ENCODE data around the gene CORIN.

The CORIN gene

GRCh38 chr4:47672696-47673095 lies 165.2 kb downstream of the CORIN start:
- no peak for FAIRE-seq

GRCh38 chr4:47669946-47670345 lies 167.9 kb downstream of the CORIN start:
- FAIRE-seq, result no peak

- FAIRE-seq, result peak; percentile 50
Observed at GRCh38 chr4:47668810-47669408, 169.0 kb downstream of the CORIN start.

GRCh38 chr4:47668256-47668655 lies 169.6 kb downstream of the CORIN start:
- FAIRE-seq, result no peak

GRCh38 chr4:47667552-47667951 lies 170.3 kb downstream of the CORIN start:
- FAIRE-seq, result no peak

GRCh38 chr4:47664051-47664826 lies 173.6 kb downstream of the CORIN start:
- FAIRE-seq, result no peak

GRCh38 chr4:47662975-47663374 lies 174.9 kb downstream of the CORIN start:
- no peak for FAIRE-seq

GRCh38 chr4:47661741-47662140 lies 176.1 kb downstream of the CORIN start:
- no peak for FAIRE-seq

- no peak for FAIRE-seq
Observed at GRCh38 chr4:47659342-47659741, 178.5 kb downstream of the CORIN start.

- no peak for FAIRE-seq
Observed at GRCh38 chr4:47654972-47655693, 182.7 kb downstream of the CORIN start.

- no peak for FAIRE-seq
Observed at GRCh38 chr4:47652092-47652491, 185.8 kb downstream of the CORIN start.

GRCh38 chr4:47651231-47651630 lies 186.6 kb downstream of the CORIN start:
- no peak for FAIRE-seq

GRCh38 chr4:47650584-47651130 lies 187.2 kb downstream of the CORIN start:
- no peak for FAIRE-seq

GRCh38 chr4:47647544-47647943 lies 190.3 kb downstream of the CORIN start:
- FAIRE-seq, result no peak

GRCh38 chr4:47647029-47647428 lies 190.8 kb downstream of the CORIN start:
- no peak for FAIRE-seq

- FAIRE-seq, result no peak
Observed at GRCh38 chr4:47646372-47646771, 191.5 kb downstream of the CORIN start.

- no peak for FAIRE-seq
Observed at GRCh38 chr4:47643845-47644244, 194.0 kb downstream of the CORIN start.

- FAIRE-seq, result peak; percentile 46
Observed at GRCh38 chr4:47642985-47643760, 194.7 kb downstream of the CORIN start.

GRCh38 chr4:47642191-47642830 lies 195.6 kb downstream of the CORIN start:
- FAIRE-seq, result no peak

- no peak for FAIRE-seq
Observed at GRCh38 chr4:47641755-47642154, 196.1 kb downstream of the CORIN start.

GRCh38 chr4:47640911-47641310 lies 197.0 kb downstream of the CORIN start:
- no peak for FAIRE-seq

GRCh38 chr4:47639531-47639930 lies 198.3 kb downstream of the CORIN start:
- no peak for FAIRE-seq
